ENCODE data around the gene CENATAC. TPM values are rescaled to one million over a fixed set of nuclear protein-coding genes. Genes with fewer than 3 reads are reported as not detected.
"Not testable (repeated sequence)": the region's sequence is repeated elsewhere in the genome, so short reads cannot be mapped to it uniquely, and the experiment has no call there.

Gene CENATAC
- total and polyA plus RNA-seq, 10 donors: 27.0 to 86.2 (median 65.8) TPM

- WGBS, 5 donors: 71 to 83% (median 77%) methylated on average over 14 of the region's 14 CpGs
- H3K27me3 ChIP-seq (replicated peaks in 1 of 7): no peaks in the 10 kb centered on the region
- TF ChIP-seq POLR2A (IDR thresholded peaks at IDR 0.05): no peak
- no peak for TF ChIP-seq CTCF (IDR thresholded peaks at IDR 0.05 in 8 of 11, conservative IDR thresholded peaks at IDR 0.05 in 3 of 11)
- TF ChIP-seq POLR2AphosphoS5 (IDR thresholded peaks at IDR 0.05): no peak
- H3K27ac ChIP-seq: peak overlapping the region in 6 of 8 donors; percentile 94 to 99 (median 98)
- intact Hi-C loops (cut with DNase I; ENCODE audit: low total_unique reads): no loop called here
- H3K4me3 ChIP-seq: peak overlapping the region in 5 of 8 donors; percentile 86 to 93 (median 89)
- peak; percentile 34 for DNase-seq
- peaks cover 37 to 64% (median 51%) of the 10 kb centered on the region in 6 donors for H3K4me1 ChIP-seq
- peaks cover 0 to 73% (median 54%) of the 10 kb centered on the region in 6 donors for H3K36me3 ChIP-seq
- H3K9me3 ChIP-seq: no peaks in the 10 kb centered on the region
Observed at GRCh38 chr11:119016216-119017009, 18.5 kb downstream of the CENATAC start.

- peaks cover 0 to 73% (median 53%) of the 10 kb centered on the region in 6 donors for H3K36me3 ChIP-seq
- peaks cover 37 to 73% (median 56%) of the 10 kb centered on the region in 6 donors for H3K4me1 ChIP-seq
- H3K4me3 ChIP-seq: peak overlapping the region; percentile 66 to 94 (median 89)
- peak overlapping the region; percentile 89 to 99 (median 98) for H3K27ac ChIP-seq
- DNase-seq: peak; percentile 9
- 1 to 4% (median 2%) methylated on average over 10 of the region's 10 CpGs for WGBS, 5 donors
- intact Hi-C loops (cut with DNase I; ENCODE audit: low total_unique reads); H3K27me3 ChIP-seq (replicated peaks in 1 of 7); H3K9me3 ChIP-seq: not testable (repeated sequence)
Observed at GRCh38 chr11:119017377-119017776, 19.4 kb downstream of the CENATAC start.

GRCh38 chr11:119018074-119018938 lies 20.4 kb downstream of the CENATAC start, which contains the start of the genes RPS25 and TRAPPC4:
Gene RPS25 (minus strand): TSS chr11:119018343. CDS start chr11:119018284, 59 bp downstream.
Gene TRAPPC4 (plus strand): TSS chr11:119018766. CDS start chr11:119018796, 30 bp downstream.
- no peaks in the 10 kb centered on the region for H3K9me3 ChIP-seq
- WGBS, 5 donors: 0 to 2% (median 1%) methylated on average over 45 to 63 of the region's 63 CpGs
- peak; percentile 99 for DNase-seq
- peak within 1 kb of the TSS; percentile 89 to 99 (median 98) for H3K27ac ChIP-seq
- peak; percentile 92 to 94 (median 93) for TF ChIP-seq POLR2AphosphoS5 (IDR thresholded peaks at IDR 0.05)
- peak in 1 of 3 donors; percentile 47 for TF ChIP-seq POLR2A (IDR thresholded peaks at IDR 0.05)
- peak in 4 of 11 experiments; percentile 20 to 46 (median 37) for TF ChIP-seq CTCF (IDR thresholded peaks at IDR 0.05 in 8 of 11, conservative IDR thresholded peaks at IDR 0.05 in 3 of 11)
- H3K27me3 ChIP-seq (replicated peaks in 1 of 7): no peaks in the 10 kb centered on the region
- intact Hi-C loops (cut with DNase I; ENCODE audit: low total_unique reads): no loop called here
- peak within 1 kb of the TSS; percentile 66 to 94 (median 89) for H3K4me3 ChIP-seq
- H3K4me1 ChIP-seq: peaks cover 37 to 81% (median 58%) of the 10 kb centered on the region in 6 donors
- H3K36me3 ChIP-seq: peaks cover 0 to 73% (median 52%) of the 10 kb centered on the region in 6 donors

GRCh38 chr11:119019996-119020395 lies 22.1 kb downstream of the CENATAC start:
- Histone ChIP-seq H3K36me3 (peaks cover 0 to 73% (median 53%) of the 10 kb centered on the region in 6 donors), H3K27ac (peak overlapping the region in 3 of 8 donors; percentile 94 to 99 (median 98)), H3K9me3 (no peaks in the 10 kb centered on the region), H3K27me3 (replicated peaks in 1 of 7) (no peaks in the 10 kb centered on the region), H3K4me1 (peaks cover 40 to 88% (median 67%) of the 10 kb centered on the region in 6 donors), H3K4me3 (peak overlapping the region; percentile 66 to 94 (median 89))
- DNase-seq: no peak
- 42 to 73% (median 63%) methylated on average over 2 of the region's 2 CpGs for WGBS, 5 donors
- TF ChIP-seq POLR2A (IDR thresholded peaks at IDR 0.05): no peak
- TF ChIP-seq CTCF (IDR thresholded peaks at IDR 0.05 in 8 of 11, conservative IDR thresholded peaks at IDR 0.05 in 3 of 11): no peak
- TF ChIP-seq POLR2AphosphoS5 (IDR thresholded peaks at IDR 0.05): no peak
- intact Hi-C loops (cut with DNase I; ENCODE audit: low total_unique reads): no loop called here
